GM21717 (cell line): Measurements from ENCODE around the gene THYN1.
"Not testable (repeated sequence)": the region's sequence is repeated elsewhere in the genome, so short reads cannot be mapped to it uniquely, and the experiment has no call there.

Experiments used
- ATAC-seq: cut with Tn5 transposase; IDR thresholded peaks from one replicate; pipeline ENCODE4 v1.9.1; 2021; ENCODE audit warnings: mild to moderate bottlenecking, moderate library complexity; ENCODE audit not compliant: unreplicated experiment

The THYN1 gene

GRCh38 chr11:134275534-134276395, 22.6 kb upstream of the THYN1 start, which contains the start of gene GLB1L3:
GLB1L3 (plus strand) TSS chr11:134276379; CDS start chr11:134276741, 362 bp downstream.
- ATAC-seq, result peak; percentile 79

- no peak for ATAC-seq
These were observed 22.0 kb upstream of the THYN1 start for GRCh38 chr11:134275188-134275533.

- ATAC-seq, result no peak
These were observed 20.2 kb upstream of the THYN1 start for GRCh38 chr11:134273317-134273712.

- no peak for ATAC-seq
These were observed 19.5 kb upstream of the THYN1 start for GRCh38 chr11:134272381-134273316.

- no peak for ATAC-seq
These were observed 18.8 kb upstream of the THYN1 start for GRCh38 chr11:134271978-134272377.

GRCh38 chr11:134270250-134270714, 17.1 kb upstream of the THYN1 start:
- ATAC-seq, result no peak

GRCh38 chr11:134267966-134268365, 14.8 kb upstream of the THYN1 start:
- ATAC-seq, result no peak

GRCh38 chr11:134267461-134267860, 14.3 kb upstream of the THYN1 start:
- ATAC-seq, result no peak

- ATAC-seq, result no peak
These were observed 13.7 kb upstream of the THYN1 start for GRCh38 chr11:134266841-134267251.

- ATAC-seq, result no peak
These were observed 13.3 kb upstream of the THYN1 start for GRCh38 chr11:134266440-134266839.

- ATAC-seq, result no peak
These were observed 12.0 kb upstream of the THYN1 start for GRCh38 chr11:134264966-134265764.

GRCh38 chr11:134261626-134262488, 8.7 kb upstream of the THYN1 start:
- ATAC-seq, result no peak

- ATAC-seq, result no peak
These were observed 7.8 kb upstream of the THYN1 start for GRCh38 chr11:134260983-134261382.

GRCh38 chr11:134260503-134260902, 7.4 kb upstream of the THYN1 start:
- ATAC-seq, result no peak

GRCh38 chr11:134258577-134258976, 5.4 kb upstream of the THYN1 start:
- ATAC-seq, result no peak

GRCh38 chr11:134257101-134257500, 3.9 kb upstream of the THYN1 start:
- ATAC-seq, result no peak

GRCh38 chr11:134255184-134255561, 2.0 kb upstream of the THYN1 start:
- not testable (repeated sequence) for ATAC-seq

GRCh38 chr11:134254433-134255183, 1.5 kb upstream of the THYN1 start:
- no peak for ATAC-seq
